ENCODE measurements around the gene OLFML2B. TPM values are rescaled to one million over a fixed set of nuclear protein-coding genes. Genes with fewer than 3 reads are reported as not detected.

Gene OLFML2B
- total and polyA plus RNA-seq, 4 donors = 3.0 to 52.2 (median 11.7) TPM

DNA sequence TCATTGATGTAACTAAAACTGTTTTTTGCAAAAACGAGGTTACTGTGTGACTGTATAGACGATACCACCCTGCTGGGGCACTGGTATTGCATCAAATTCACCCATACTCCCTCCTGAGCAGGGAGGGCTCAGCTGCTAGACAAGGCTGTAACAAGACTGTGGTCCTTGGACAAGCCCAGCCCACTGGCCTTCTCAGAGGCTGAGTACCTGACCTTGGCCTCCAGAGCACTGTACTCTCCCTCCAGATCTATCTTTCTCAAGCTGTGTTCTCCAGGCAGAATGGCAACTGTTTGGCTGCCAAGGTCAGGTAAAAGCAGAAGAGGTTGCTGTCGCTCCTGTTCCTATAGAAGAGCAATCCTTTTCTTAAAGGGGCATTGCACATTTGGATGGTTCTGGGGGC, 8.5 kb downstream of the OLFML2B start:
- DNase-seq = no peak
- ATAC-seq (ENCODE audit: insufficient read depth, low FRiP score) = no peak
- Histone ChIP-seq H3K4me3 (no peak overlapping the region), H3K36me3 (ENCODE audit: control insufficient read depth in 4 of 4, insufficient read depth in 4 of 4, low read length in 4 of 4) (no peaks in the 10 kb centered on the region), H3K9me3 (ENCODE audit: control insufficient read depth in 4 of 4, insufficient read depth in 3 of 4, low read length in 3 of 4) (no peaks in the 10 kb centered on the region), H3K27me3 (ENCODE audit: control insufficient read depth in 3 of 3, insufficient read depth in 3 of 3, low read length in 2 of 3) (peaks cover 0 to 2% (median 0%) of the 10 kb centered on the region in 3 donors), H3K4me1 (ENCODE audit: control insufficient read depth in 5 of 5, insufficient read depth in 5 of 5, low read length in 5 of 5) (peaks cover 0 to 10% (median 6%) of the 10 kb centered on the region in 5 donors), H3K9ac (ENCODE audit: insufficient read depth in 1 of 2, low read length in 2 of 2) (no peak overlapping the region), H3K27ac (ENCODE audit: low read depth in 1 of 2, low read length in 1 of 2) (no peak overlapping the region)
- TF ChIP-seq, protein P1, sequence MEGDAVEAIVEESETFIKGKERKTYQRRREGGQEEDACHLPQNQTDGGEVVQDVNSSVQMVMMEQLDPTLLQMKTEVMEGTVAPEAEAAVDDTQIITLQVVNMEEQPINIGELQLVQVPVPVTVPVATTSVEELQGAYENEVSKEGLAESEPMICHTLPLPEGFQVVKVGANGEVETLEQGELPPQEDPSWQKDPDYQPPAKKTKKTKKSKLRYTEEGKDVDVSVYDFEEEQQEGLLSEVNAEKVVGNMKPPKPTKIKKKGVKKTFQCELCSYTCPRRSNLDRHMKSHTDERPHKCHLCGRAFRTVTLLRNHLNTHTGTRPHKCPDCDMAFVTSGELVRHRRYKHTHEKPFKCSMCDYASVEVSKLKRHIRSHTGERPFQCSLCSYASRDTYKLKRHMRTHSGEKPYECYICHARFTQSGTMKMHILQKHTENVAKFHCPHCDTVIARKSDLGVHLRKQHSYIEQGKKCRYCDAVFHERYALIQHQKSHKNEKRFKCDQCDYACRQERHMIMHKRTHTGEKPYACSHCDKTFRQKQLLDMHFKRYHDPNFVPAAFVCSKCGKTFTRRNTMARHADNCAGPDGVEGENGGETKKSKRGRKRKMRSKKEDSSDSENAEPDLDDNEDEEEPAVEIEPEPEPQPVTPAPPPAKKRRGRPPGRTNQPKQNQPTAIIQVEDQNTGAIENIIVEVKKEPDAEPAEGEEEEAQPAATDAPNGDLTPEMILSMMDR (IDR thresholded peaks at IDR 0.05; ENCODE audit: control extremely low read depth, extremely low read depth) = no peak
- WGBS, 2 donors = 71 to 74% methylated on average over 3 of the region's 3 CpGs

DNA sequence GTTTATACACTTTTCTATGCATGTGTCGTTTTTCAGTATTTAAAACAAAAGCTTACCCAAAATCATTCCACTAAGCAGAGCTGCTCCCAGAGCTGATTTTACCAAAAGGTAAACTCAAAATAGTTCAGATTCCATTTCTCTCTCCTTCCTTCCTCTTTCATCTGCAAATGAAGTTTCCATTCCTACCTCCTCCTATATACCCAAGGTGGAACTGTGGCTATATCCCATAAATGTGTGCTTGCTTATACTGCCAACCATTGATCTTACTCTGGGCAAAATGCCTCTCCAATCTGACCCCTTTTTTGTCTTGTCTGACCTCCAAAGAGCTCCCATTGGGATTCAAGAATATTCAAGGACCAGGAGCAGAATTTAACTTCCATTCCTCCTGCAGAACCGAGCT, 9.5 kb downstream of the OLFML2B start:
- Histone ChIP-seq H3K4me1 (ENCODE audit: control insufficient read depth in 5 of 5, insufficient read depth in 5 of 5, low read length in 5 of 5) (peaks cover 0 to 10% (median 3%) of the 10 kb centered on the region in 5 donors), H3K9ac (ENCODE audit: insufficient read depth in 1 of 2, low read length in 2 of 2) (no peak overlapping the region), H3K9me3 (ENCODE audit: control insufficient read depth in 4 of 4, insufficient read depth in 3 of 4, low read length in 3 of 4) (no peaks in the 10 kb centered on the region), H3K4me3 (no peak overlapping the region), H3K36me3 (ENCODE audit: control insufficient read depth in 4 of 4, insufficient read depth in 4 of 4, low read length in 4 of 4) (no peaks in the 10 kb centered on the region), H3K27ac (ENCODE audit: low read depth in 1 of 2, low read length in 1 of 2) (no peak overlapping the region), H3K27me3 (ENCODE audit: control insufficient read depth in 3 of 3, insufficient read depth in 3 of 3, low read length in 2 of 3) (peaks cover 0 to 2% (median 0%) of the 10 kb centered on the region in 3 donors)
- DNase-seq (no peak), ATAC-seq (ENCODE audit: insufficient read depth, low FRiP score) (no peak)
- WGBS, 2 donors = 72 to 83% methylated on average over 2 of the region's 2 CpGs
- TF ChIP-seq, protein P1 (IDR thresholded peaks at IDR 0.05; ENCODE audit: control extremely low read depth, extremely low read depth) = no peak

DNA sequence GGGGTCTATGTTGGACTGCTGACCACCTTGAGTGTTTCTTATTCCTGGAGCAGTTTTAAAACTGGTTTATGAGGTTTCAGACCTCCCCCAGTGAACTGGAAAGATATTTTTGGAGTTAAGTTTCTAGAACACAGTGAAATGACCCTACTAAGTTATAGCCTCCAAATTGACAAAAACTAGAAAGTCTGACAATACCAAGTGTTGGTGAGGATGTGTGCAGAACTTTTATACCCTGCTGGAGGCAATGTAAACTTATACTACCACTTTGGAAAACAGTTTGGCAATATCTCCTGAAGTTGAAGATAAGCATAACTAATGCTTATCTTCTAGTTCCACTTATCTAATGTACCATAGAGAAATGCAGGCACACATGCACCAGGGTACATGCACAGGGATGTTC, 10.4 kb downstream of the OLFML2B start:
- DNase-seq = no peak
- no peak overlapping the region for H3K4me3 ChIP-seq

More for the DNA sequence above, 10.4 kb downstream of the OLFML2B start:
- Histone ChIP-seq H3K27me3 (ENCODE audit: control insufficient read depth in 3 of 3, insufficient read depth in 3 of 3, low read length in 2 of 3) (peaks cover 0 to 2% (median 0%) of the 10 kb centered on the region in 3 donors), H3K27ac (ENCODE audit: low read depth in 1 of 2, low read length in 1 of 2) (no peak overlapping the region), H3K9me3 (ENCODE audit: control insufficient read depth in 4 of 4, insufficient read depth in 3 of 4, low read length in 3 of 4) (no peaks in the 10 kb centered on the region), H3K36me3 (ENCODE audit: control insufficient read depth in 4 of 4, insufficient read depth in 4 of 4, low read length in 4 of 4) (no peaks in the 10 kb centered on the region), H3K9ac (ENCODE audit: insufficient read depth in 1 of 2, low read length in 2 of 2) (no peak overlapping the region), H3K4me1 (ENCODE audit: control insufficient read depth in 5 of 5, insufficient read depth in 5 of 5, low read length in 5 of 5) (peaks cover 0 to 10% (median 2%) of the 10 kb centered on the region in 5 donors)
- TF ChIP-seq, protein P1 (IDR thresholded peaks at IDR 0.05; ENCODE audit: control extremely low read depth, extremely low read depth) = no peak
- no peak for ATAC-seq (ENCODE audit: insufficient read depth, low FRiP score)
